GM10248 (cell line): Measurements from ENCODE around the gene PDE6A.

ENCODE experiments used
- CTCF ChIA-PET: fragments of 300-600 bp; sonication (Branson Sonifier 250); formaldehyde crosslinking; extraction: SDS; loops from one replicate; lab custom pipeline; 2021; ENCODE audit warnings: antibody characterized with exemption; lab: Yijun Ruan, JAX
- POLR2A ChIA-PET: fragments of 350-650 bp; sonication (Branson Sonifier 250); formaldehyde crosslinking; extraction: SDS; loops from one replicate; lab custom pipeline; 2020; ENCODE audit warnings: antibody characterized with exemption; lab: Yijun Ruan, JAX
- DNase-seq: peaks from one replicate; pipeline ENCODE4 v3.0.0; 2012; ENCODE audit errors: extremely low spot score
- TF ChIP-seq, protein P1 (sequence below): IDR thresholded peaks from 2 replicates; pipeline ENCODE4 v1.5.1; 2012; ENCODE audit warnings: mild to moderate bottlenecking, low read depth; ENCODE audit errors: extremely low read depth, missing control alignments, control extremely low read depth

PDE6A gene

DNA sequence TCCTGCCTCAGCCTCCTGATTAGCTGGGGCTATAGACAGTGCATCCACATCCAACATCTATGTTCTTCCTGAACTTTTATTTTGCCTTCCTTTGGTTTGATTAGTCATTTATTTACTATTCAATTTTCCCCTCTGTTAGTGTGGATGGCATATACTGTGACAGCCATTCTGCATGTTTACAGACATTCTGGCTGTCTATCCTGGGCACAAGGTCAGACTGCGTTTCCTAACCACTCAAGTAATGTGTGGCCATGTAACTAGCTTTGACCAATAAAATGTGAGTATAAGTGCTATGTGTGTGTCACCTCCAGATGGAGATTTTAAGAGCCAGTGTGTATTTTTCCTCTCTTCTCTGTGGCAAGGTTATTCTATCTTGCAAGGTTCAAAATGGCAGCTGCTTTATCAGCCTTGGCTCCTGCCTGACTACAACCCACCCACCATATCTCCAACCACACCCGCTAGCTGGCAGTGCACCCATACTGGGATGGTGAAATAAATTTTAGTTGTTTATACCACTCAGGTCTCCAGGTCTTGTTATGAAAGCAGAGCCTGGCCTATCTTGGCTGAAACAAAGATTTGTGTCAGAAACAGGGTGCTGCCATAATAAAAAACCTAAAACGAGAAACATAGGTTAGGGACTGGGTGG, 32.2 kb downstream of the PDE6A start:
- POLR2A ChIA-PET, result no interaction called here

DNA sequence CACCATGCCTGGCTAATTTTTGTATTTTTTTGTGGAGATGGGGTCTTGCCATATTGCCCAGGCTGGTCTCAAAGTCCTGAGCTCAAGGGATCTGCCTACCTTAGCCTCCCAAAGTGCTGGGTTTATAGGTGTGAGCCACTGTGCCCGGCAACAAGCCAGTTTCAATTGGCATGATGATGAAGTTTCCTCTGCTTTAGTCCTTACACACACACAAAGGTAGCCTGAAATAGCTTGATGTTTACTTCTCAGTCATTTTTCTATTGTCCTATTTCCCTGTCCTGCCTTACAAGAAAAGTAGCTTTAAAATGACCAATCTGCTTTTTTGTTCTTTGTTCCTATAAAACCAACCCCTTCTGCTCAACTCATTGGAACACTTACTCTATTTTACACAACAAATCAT, 33.6 kb downstream of the PDE6A start:
- no peak for DNase-seq
- ChIA-PET CTCF (interaction anchor here (1.0 kb wide), 1 partner anchor 64 kb away, joined by 3 read pairs; no protein-coding TSS in a partner anchor), POLR2A (no interaction called here)
- TF ChIP-seq, protein P1, sequence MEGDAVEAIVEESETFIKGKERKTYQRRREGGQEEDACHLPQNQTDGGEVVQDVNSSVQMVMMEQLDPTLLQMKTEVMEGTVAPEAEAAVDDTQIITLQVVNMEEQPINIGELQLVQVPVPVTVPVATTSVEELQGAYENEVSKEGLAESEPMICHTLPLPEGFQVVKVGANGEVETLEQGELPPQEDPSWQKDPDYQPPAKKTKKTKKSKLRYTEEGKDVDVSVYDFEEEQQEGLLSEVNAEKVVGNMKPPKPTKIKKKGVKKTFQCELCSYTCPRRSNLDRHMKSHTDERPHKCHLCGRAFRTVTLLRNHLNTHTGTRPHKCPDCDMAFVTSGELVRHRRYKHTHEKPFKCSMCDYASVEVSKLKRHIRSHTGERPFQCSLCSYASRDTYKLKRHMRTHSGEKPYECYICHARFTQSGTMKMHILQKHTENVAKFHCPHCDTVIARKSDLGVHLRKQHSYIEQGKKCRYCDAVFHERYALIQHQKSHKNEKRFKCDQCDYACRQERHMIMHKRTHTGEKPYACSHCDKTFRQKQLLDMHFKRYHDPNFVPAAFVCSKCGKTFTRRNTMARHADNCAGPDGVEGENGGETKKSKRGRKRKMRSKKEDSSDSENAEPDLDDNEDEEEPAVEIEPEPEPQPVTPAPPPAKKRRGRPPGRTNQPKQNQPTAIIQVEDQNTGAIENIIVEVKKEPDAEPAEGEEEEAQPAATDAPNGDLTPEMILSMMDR, result no peak

More for the DNA sequence above, 32.2 kb downstream of the PDE6A start:
- CTCF ChIA-PET, result interaction anchor here (1.4 kb wide), 1 partner anchor 11 kb away, joined by 3 read pairs; no protein-coding TSS in a partner anchor
- TF ChIP-seq, protein P1, result no peak
- no peak for DNase-seq

DNA sequence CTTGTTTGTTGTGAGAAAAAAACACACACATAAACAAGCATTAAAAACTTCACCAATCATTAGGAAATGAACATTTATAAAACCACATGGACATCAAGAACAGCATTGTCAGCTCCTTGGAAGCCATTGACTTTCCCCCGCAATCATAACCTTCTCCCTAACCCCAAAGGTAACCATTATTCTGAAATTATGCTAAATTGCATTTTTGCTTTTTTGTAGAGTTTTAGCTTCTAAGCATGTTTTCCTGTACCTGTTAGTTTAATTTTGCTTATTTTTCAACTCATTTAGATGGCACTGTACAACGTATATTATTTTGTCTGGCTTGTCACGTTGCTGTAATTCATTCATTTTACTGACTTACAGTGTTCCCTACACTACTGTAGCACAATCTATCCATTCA, 36.8 kb downstream of the PDE6A start:
- CTCF ChIA-PET, result interaction anchor here (1.2 kb wide), 1 partner anchor 55 kb away, joined by 3 read pairs; no protein-coding TSS in a partner anchor

DNA sequence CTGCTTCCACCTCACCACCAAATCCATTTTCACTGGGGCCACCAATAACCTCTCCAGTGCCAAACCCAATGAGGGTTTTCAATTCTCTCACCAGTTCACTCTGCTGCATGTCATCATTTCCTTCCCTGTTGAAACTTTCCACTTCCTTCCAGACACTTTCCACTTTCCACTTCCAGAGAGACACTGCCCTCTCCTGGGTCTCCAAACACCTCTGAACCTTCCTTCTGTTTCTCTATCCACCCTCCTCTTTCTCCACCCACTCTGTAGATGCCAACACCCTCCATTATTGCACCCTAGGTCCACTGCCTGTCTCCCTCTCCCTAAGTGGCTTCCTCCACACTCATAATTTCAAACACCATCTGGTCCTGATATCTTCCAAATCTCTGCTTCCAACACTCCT, 39.6 kb downstream of the PDE6A start:
- ChIA-PET POLR2A (no interaction called here), CTCF (no interaction called here)
- no peak for DNase-seq
- TF ChIP-seq, protein P1, result no peak

More for the DNA sequence above, 36.8 kb downstream of the PDE6A start:
- POLR2A ChIA-PET, result no interaction called here
- DNase-seq, result no peak
- TF ChIP-seq, protein P1, result no peak

DNA sequence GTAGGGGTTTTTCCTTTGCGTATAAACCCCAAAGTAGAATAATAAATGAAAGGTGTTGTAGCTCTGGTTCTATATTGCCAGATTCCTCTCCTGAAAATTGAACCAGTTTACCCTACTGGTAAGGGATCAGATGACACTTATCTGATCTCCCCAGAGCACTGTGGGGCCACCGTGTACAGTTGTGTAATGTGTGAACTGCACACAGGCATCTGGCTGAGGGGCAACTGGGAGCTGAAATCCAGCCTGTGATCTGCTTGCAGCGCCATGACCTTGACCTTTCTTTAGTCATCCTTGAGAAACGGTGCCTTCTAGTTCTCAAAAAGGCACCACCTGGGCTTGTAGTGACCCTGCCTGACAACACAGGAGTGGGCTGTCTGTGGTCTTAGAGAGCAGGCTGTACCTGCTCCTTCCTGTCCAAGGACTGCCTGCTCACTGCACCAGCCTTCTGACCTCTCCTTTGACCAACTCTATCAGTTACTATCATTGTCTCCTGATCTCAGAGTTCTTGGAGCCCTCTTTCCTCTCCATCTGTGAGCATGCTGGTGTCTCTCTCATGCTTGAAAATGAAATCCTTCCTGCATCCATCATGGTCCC, 40.2 kb downstream of the PDE6A start:
- POLR2A ChIA-PET, result no interaction called here
- TF ChIP-seq, protein P1, result no peak
- no peak for DNase-seq
- CTCF ChIA-PET, result interaction anchor here (1.0 kb wide), 1 partner anchor 12 kb away, joined by 3 read pairs; no protein-coding TSS in a partner anchor

DNA sequence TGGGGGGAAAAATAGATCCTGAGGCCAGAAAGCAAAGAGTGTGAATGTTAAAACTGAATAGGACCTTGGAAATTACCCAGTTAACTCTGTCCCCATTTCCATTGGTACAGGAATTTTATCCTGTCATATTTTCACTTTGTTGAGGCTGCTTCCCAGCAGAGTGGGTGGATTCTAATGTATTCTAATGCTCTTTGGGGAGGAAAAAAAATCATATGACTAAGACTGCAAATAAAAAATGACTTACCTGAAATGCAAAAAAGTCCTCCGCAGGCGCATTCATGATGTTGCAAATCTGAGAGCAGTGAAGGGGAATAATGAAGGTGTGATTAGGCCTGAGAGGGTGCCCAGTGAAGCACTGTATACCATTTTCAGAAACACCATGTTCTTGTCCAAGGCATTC, 41.2 kb downstream of the PDE6A start:
- CTCF ChIA-PET, result no interaction called here
- POLR2A ChIA-PET, result no interaction called here
- TF ChIP-seq, protein P1, result no peak
- DNase-seq, result no peak
